BE2C (cell line): ENCODE data around the gene ADGRL3.

ENCODE experiments used
- DNase-seq: peaks from one replicate; pipeline ENCODE4 v3.0.0-alpha.2; 2020
- H3K27me3 ChIP-seq: fragments of 250-450 bp; sonication (Bioruptor Pico); 2 replicates; pipeline ENCODE4 v1.5.1; 2020; ENCODE audit warnings: mild to moderate bottlenecking
- H3K36me3 ChIP-seq: fragments of 250-450 bp; sonication (Bioruptor Pico); 2 replicates; pipeline ENCODE4 v1.5.1; 2020; ENCODE audit warnings: mild to moderate bottlenecking
- H3K4me1 ChIP-seq: fragments of 250-450 bp; sonication (Bioruptor Pico); 2 replicates; pipeline ENCODE4 v1.5.1; 2020
- H3K4me3 ChIP-seq: 2 replicates; pipeline ENCODE4 v1.5.1; 2011; ENCODE audit warnings: low read depth, low read length
- H3K9me3 ChIP-seq: fragments of 250-450 bp; sonication (Bioruptor Pico); 2 replicates; pipeline ENCODE4 v1.5.1; 2020
- TF ChIP-seq, protein P1 (sequence below): IDR thresholded peaks from 2 replicates; pipeline ENCODE4 v1.5.1; 2012; ENCODE audit warnings: mild to moderate bottlenecking, low read depth, low read length

Gene ADGRL3

DNA sequence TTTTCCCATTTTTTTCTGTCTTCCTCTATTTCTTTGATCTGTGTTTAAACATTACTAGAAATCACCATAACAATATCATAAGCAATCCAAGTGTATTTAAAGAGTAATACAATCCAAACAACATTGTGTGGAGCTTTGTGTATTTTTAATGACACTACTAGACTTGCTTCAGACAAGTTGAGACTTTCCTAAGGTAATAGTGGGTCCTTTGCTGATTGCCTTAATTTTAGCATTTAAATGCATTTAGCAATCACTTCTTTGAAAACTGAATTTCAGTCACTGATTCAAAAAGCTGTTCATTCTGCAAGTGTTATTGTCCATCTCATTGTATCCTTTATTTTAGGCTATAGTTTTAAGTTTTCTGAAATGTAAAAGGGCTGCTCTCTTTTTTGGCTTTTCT is 804.8 kb downstream of the ADGRL3 start:
- no peaks in the 10 kb centered on the region for H3K36me3 ChIP-seq
- TF ChIP-seq, protein P1, sequence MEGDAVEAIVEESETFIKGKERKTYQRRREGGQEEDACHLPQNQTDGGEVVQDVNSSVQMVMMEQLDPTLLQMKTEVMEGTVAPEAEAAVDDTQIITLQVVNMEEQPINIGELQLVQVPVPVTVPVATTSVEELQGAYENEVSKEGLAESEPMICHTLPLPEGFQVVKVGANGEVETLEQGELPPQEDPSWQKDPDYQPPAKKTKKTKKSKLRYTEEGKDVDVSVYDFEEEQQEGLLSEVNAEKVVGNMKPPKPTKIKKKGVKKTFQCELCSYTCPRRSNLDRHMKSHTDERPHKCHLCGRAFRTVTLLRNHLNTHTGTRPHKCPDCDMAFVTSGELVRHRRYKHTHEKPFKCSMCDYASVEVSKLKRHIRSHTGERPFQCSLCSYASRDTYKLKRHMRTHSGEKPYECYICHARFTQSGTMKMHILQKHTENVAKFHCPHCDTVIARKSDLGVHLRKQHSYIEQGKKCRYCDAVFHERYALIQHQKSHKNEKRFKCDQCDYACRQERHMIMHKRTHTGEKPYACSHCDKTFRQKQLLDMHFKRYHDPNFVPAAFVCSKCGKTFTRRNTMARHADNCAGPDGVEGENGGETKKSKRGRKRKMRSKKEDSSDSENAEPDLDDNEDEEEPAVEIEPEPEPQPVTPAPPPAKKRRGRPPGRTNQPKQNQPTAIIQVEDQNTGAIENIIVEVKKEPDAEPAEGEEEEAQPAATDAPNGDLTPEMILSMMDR: no peak

DNA sequence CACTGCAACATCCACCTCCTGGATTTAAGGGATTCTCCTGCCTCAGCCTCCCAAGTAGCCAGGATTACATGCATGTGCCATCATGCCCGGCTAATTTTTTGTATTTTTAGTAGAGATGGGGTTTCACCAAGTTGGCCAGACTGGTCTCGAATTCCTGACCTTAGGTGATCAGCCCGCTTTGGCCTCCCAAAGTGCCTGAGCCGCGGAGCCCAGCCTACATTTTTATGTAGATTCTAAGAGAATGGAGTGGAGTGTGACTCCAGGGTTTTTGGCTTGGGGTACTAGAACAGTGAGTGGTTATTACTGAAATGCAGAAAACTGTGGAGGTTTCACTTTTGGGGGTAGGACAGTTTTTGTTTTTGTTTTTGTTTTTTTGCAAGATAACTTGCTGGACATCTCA is 806.0 kb downstream of the ADGRL3 start:
- no peaks in the 10 kb centered on the region for H3K27me3 ChIP-seq
- no peaks in the 10 kb centered on the region for H3K4me1 ChIP-seq
- no peak overlapping the region for H3K4me3 ChIP-seq
- H3K9me3 ChIP-seq: no peaks in the 10 kb centered on the region
- no peak for DNase-seq
- TF ChIP-seq, protein P1: no peak
- H3K36me3 ChIP-seq: no peaks in the 10 kb centered on the region

More for the DNA sequence above, 804.8 kb downstream of the ADGRL3 start:
- no peak for DNase-seq
- Histone ChIP-seq H3K4me3 (no peak overlapping the region), H3K4me1 (no peaks in the 10 kb centered on the region), H3K9me3 (no peaks in the 10 kb centered on the region), H3K27me3 (no peaks in the 10 kb centered on the region)

DNA sequence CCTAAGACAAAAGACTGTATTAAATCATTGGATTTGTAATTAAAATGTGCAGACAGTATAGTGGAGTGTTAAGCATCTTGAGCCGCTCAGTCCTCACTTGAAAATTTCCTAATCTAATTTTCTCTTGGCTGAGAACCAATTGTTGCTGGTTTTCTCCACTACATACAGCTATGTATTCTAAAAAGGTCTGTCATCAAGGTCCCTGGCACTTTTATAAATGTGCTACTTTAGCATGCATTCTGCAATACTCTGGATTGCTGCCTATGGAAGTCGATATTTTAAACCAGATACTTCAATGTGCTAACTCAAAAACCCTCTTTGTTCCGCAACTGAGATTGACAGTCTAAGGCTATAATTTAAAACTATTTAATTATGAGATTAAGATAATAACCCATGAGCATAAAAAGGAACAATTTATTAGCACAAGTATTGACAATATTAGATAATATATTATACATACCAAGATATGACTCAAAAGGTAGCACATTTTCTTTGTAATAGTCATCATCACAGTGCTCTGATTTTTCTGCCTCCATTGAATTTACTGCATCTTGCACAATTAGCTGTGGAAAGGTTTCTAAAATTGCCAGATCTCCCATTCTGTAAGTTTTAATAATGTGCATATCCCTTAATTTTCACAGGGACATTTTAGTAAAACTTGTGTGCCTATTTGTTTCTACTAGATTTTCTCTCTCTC is 815.1 kb downstream of the ADGRL3 start:
- Histone ChIP-seq H3K4me3 (no peak overlapping the region), H3K4me1 (no peaks in the 10 kb centered on the region), H3K9me3 (no peaks in the 10 kb centered on the region), H3K36me3 (no peaks in the 10 kb centered on the region), H3K27me3 (no peaks in the 10 kb centered on the region)
- TF ChIP-seq, protein P1: no peak
- no peak for DNase-seq

DNA sequence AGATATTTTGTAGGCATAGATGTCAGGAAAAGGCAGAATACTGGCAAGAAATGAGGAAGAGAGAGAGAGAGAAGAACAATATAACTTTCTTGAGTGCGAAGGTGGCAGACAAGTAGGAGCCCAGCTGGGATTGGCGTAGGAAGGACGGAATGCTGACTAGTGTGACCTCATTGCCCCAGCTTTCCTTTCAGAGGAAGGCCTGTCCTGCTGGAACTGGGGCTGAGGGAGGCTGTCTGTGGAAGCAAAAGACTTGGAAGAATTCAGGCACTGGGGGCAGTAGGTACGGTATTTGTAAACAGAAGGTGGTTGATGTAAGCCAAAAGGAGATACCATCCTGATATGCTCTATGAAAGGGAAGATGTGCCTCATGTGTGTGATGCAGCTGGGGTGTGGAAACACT is 818.4 kb downstream of the ADGRL3 start:
- H3K4me1 ChIP-seq: no peaks in the 10 kb centered on the region

DNA sequence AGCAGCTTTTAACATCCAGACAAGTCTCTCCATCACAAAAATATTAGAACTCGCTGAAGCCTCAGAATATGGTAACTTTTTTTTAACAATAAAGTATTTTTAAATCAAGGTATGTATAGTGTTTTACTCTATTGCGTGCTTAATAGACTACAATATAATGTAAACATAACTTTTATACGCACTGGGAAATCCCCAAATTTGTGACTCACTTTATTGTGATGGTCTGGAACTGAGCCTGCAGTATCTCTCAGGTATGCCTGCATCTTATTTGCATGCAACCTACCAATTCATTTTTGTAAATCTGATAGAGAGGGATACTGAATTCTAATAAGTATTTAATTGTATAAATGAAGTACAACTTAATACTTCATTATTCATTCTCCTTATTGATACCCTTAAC is 823.5 kb downstream of the ADGRL3 start:
- Histone ChIP-seq H3K36me3 (no peaks in the 10 kb centered on the region), H3K4me1 (no peaks in the 10 kb centered on the region), H3K27me3 (no peaks in the 10 kb centered on the region), H3K9me3 (no peaks in the 10 kb centered on the region), H3K4me3 (no peak overlapping the region)
- DNase-seq: no peak
- TF ChIP-seq, protein P1: no peak

More for the DNA sequence above, 818.4 kb downstream of the ADGRL3 start:
- no peak for DNase-seq
- Histone ChIP-seq H3K36me3 (no peaks in the 10 kb centered on the region), H3K27me3 (no peaks in the 10 kb centered on the region), H3K9me3 (no peaks in the 10 kb centered on the region), H3K4me3 (no peak overlapping the region)
- TF ChIP-seq, protein P1: no peak

DNA sequence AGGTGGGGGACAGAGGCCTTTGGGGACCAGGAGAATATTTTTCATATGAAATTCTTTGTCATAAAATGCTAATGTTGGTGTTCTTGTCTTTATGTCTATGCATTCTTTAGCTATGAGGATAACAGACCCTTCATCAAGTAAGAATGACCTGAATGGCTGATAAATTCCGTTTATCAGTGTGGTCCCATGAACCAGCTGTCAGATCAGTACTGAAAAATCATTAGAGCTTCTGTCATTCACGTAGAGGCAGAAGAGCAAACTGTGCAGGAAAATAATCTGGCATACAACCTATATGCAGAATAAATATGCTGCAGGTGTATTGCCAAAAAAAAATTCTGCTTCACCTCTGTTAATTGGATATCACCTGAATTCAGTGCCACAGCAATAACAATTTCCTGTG is 828.6 kb downstream of the ADGRL3 start:
- TF ChIP-seq, protein P1: no peak
- H3K4me3 ChIP-seq: no peak overlapping the region
- DNase-seq: no peak

More for the DNA sequence above, 828.6 kb downstream of the ADGRL3 start:
- no peaks in the 10 kb centered on the region for H3K27me3 ChIP-seq
- H3K9me3 ChIP-seq: no peaks in the 10 kb centered on the region
- no peaks in the 10 kb centered on the region for H3K4me1 ChIP-seq
- H3K36me3 ChIP-seq: no peaks in the 10 kb centered on the region
